ENCODE measurements around the gene FAM240A. TPM values are rescaled to one million over a fixed set of nuclear protein-coding genes. Genes with fewer than 3 reads are reported as not detected.
"Not testable (repeated sequence)": the region's sequence is repeated elsewhere in the genome, so short reads cannot be mapped to it uniquely, and the experiment has no call there.

The FAM240A gene
- total RNA-seq, 2 donors from 2014 or later = 0.32 TPM; not detected in 1

DNA sequence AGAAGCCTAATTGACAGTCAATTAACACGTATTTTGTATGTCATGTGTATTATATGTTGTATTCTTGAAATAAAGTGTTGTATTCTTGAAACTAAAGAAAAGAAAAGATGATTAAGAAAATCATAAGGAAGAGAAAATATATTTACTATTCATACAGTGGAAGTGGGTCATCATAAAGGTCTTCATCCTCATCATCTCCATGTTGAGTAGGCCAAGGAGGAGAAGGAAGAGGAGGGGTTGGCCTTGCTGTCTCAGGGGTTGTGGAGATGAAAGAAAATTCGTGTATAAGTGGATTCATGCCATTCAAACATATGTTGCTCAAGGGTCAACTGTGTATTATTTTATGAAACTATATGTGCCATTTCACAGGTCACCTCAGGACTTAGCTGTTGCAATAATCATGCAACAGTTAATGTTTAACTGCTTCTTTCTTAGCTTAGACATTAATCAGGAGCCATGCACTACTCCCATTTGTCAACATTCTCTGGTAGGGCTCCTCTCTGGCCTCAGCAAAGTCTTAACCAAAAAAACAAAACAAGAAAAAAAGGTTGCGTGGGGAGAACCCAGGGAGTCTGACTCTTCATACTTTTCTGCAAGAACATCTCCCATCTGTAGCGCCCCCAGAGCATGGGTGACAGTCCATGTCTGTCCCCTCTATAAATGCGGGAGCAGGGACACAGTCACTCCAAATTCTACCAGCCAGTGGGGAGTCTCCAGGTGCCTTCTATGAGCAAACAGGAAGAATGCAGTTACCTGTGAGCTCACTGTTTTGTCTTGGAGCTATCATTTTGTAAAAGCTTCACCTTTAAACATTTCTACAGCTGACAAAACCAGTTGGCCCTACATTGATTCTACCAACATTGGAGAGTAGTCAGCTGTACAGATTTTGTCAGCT is 26.3 kb upstream of the FAM240A start:
- DNase-seq (ENCODE audit: low spot score) = no peak
- no peaks in the 10 kb centered on the region for H3K9me3 ChIP-seq
- H3K4me3 ChIP-seq = no peak overlapping the region
- TF ChIP-seq POLR2A (IDR thresholded peaks at IDR 0.05) = no peak
- H3K36me3 ChIP-seq = no peaks in the 10 kb centered on the region
- no peaks in the 10 kb centered on the region for H3K4me1 ChIP-seq (replicated peaks)
- no peak overlapping the region for H3K27ac ChIP-seq
- H3K27me3 ChIP-seq (replicated peaks; ENCODE audit: insufficient read depth) = no peaks in the 10 kb centered on the region
- intact Hi-C loops (cut with DNase I) = no loop called here
- WGBS = 81% methylated on average over 5 of the region's 5 CpGs

GRCh38 chr3:46586738-46587246 is 25.5 kb upstream of the FAM240A start:
- WGBS = 88% methylated on average over 6 of the region's 6 CpGs
- TF ChIP-seq POLR2AphosphoS5 (IDR thresholded peaks at IDR 0.05) (no peak), CTCF (IDR thresholded peaks at IDR 0.05) (no peak), POLR2A (IDR thresholded peaks at IDR 0.05) (no peak)
- Histone ChIP-seq H3K4me3 (no peak overlapping the region), H3K9me3 (no peaks in the 10 kb centered on the region), H3K27me3 (replicated peaks; ENCODE audit: insufficient read depth) (no peaks in the 10 kb centered on the region), H3K27ac (no peak overlapping the region), H3K36me3 (no peaks in the 10 kb centered on the region), H3K4me1 (replicated peaks) (no peaks in the 10 kb centered on the region)
- no peak for DNase-seq (ENCODE audit: low spot score)
- intact Hi-C loops (cut with DNase I) = no loop called here

DNA sequence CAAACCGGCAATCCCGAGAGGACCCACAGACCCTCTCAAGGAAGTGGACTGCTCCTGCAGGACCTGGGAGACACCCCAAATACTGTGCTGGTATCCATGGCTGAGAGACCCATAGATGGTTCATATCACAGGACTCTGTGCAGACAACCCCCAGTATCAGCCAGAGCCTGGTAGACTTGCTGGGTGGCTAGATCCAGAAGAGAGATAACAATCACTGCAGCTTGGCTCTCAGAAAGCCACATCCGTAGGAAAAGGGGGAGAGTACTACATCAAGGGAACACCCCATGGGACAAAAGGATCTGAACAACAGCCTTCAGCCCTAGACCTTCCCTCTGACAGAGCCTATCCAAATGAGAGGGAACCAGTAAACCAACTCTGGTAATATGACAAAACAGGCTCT is 25.1 kb upstream of the FAM240A start:
- DNase-seq (ENCODE audit: low spot score); H3K4me3 ChIP-seq; H3K9me3 ChIP-seq; H3K27me3 ChIP-seq (replicated peaks; ENCODE audit: insufficient read depth); H3K4me1 ChIP-seq (replicated peaks); H3K27ac ChIP-seq; intact Hi-C loops (cut with DNase I); H3K36me3 ChIP-seq: not testable (repeated sequence)
- WGBS = 66% methylated on average over 3 of the region's 3 CpGs

DNA sequence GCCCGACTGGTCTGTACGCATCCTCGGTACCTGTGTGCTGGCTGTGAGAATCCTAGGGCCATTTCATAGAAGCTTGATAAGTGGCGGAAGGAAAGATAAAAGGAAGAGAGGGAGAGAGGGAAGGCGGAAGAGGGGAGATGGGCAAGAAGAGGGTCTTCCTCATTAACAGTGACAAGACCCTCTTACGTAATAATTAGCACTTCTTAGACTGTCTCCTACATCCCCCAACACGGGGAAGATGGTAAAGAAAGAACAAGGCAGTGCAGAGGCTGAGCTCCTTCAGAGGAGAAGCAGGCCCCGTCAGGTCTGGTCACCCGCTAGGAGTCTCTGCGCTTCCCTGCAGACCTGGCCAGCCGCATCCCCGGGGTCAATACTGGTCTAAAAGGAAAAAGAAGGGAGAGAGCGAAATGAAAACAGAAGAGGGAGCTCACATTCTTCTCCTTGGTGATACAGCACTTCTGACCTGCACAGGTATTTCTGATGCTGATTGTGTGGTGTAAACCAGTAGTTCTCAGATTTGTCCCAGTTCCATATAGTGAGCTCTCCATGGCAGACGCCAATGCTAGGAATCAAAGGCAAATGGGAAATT is 19.0 kb upstream of the FAM240A start:
- Histone ChIP-seq H3K36me3 (no peaks in the 10 kb centered on the region), H3K27ac (no peak overlapping the region), H3K4me1 (replicated peaks) (no peaks in the 10 kb centered on the region), H3K4me3 (no peak overlapping the region), H3K27me3 (replicated peaks; ENCODE audit: insufficient read depth) (no peaks in the 10 kb centered on the region), H3K9me3 (no peaks in the 10 kb centered on the region)
- no peak for DNase-seq (ENCODE audit: low spot score)
- WGBS = 81% methylated on average over 14 of the region's 14 CpGs
- intact Hi-C loops (cut with DNase I) = no loop called here
- TF ChIP-seq POLR2A (IDR thresholded peaks at IDR 0.05) (no peak), CTCF (IDR thresholded peaks at IDR 0.05) (no peak), POLR2AphosphoS5 (IDR thresholded peaks at IDR 0.05) (no peak)

- Histone ChIP-seq H3K36me3 (no peaks in the 10 kb centered on the region), H3K4me3 (no peak overlapping the region), H3K4me1 (replicated peaks) (no peaks in the 10 kb centered on the region), H3K9me3 (no peaks in the 10 kb centered on the region), H3K27ac (no peak overlapping the region), H3K27me3 (replicated peaks; ENCODE audit: insufficient read depth) (no peaks in the 10 kb centered on the region)
- no peak for DNase-seq (ENCODE audit: low spot score)
- no peak for TF ChIP-seq POLR2AphosphoS5 (IDR thresholded peaks at IDR 0.05)
- intact Hi-C loops (cut with DNase I) = no loop called here
Measured at GRCh38 chr3:46593979-46594378, 18.3 kb upstream of the FAM240A start.

GRCh38 chr3:46594723-46595122 is 17.6 kb upstream of the FAM240A start:
- Histone ChIP-seq H3K36me3 (no peaks in the 10 kb centered on the region), H3K27ac (no peak overlapping the region), H3K4me3 (no peak overlapping the region), H3K9me3 (no peaks in the 10 kb centered on the region), H3K4me1 (replicated peaks) (no peaks in the 10 kb centered on the region), H3K27me3 (replicated peaks; ENCODE audit: insufficient read depth) (no peaks in the 10 kb centered on the region)
- intact Hi-C loops (cut with DNase I) = no loop called here
- DNase-seq (ENCODE audit: low spot score) = no peak
- TF ChIP-seq POLR2AphosphoS5 (IDR thresholded peaks at IDR 0.05) (no peak), POLR2A (IDR thresholded peaks at IDR 0.05) (no peak), CTCF (IDR thresholded peaks at IDR 0.05) (no peak)
- WGBS = 95% methylated on average over 4 of the region's 4 CpGs

Measured in prostate gland (tissue), 2 donors.